ENCODE data around the gene GOLGA3.

The GOLGA3 gene

GRCh38 chr12:132786192-132786591 is 42.5 kb downstream of the GOLGA3 start:
- TF ChIP-seq CTCF (IDR thresholded peaks at IDR 0.05; ENCODE audit: low read length, missing control alignments): no peak
- DNase-seq (ENCODE audit: low read depth): no peak
- H3K4me3 ChIP-seq (replicated peaks; ENCODE audit: low read depth, low read length): no peak overlapping the region

- H3K4me3 ChIP-seq (replicated peaks; ENCODE audit: low read depth, low read length): no peak overlapping the region
- TF ChIP-seq CTCF (IDR thresholded peaks at IDR 0.05; ENCODE audit: low read length, missing control alignments): no peak
These were observed 44.1 kb downstream of the GOLGA3 start for GRCh38 chr12:132784580-132784979.

GRCh38 chr12:132783917-132784531 is 44.6 kb downstream of the GOLGA3 start:
- no peak overlapping the region for H3K4me3 ChIP-seq (replicated peaks; ENCODE audit: low read depth, low read length)
- TF ChIP-seq CTCF (IDR thresholded peaks at IDR 0.05; ENCODE audit: low read length, missing control alignments): no peak
- DNase-seq (ENCODE audit: low read depth): no peak

More at GRCh38 chr12:132784580-132784979, 44.1 kb downstream of the GOLGA3 start:
- no peak for DNase-seq (ENCODE audit: low read depth)

- H3K4me3 ChIP-seq (replicated peaks; ENCODE audit: low read depth, low read length): no peak overlapping the region
- no peak for DNase-seq (ENCODE audit: low read depth)
- TF ChIP-seq CTCF (IDR thresholded peaks at IDR 0.05; ENCODE audit: low read length, missing control alignments): no peak
These were observed 46.7 kb downstream of the GOLGA3 start for GRCh38 chr12:132781938-132782337.

GRCh38 chr12:132779781-132780353 is 48.8 kb downstream of the GOLGA3 start:
- no peak for DNase-seq (ENCODE audit: low read depth)
- no peak for TF ChIP-seq CTCF (IDR thresholded peaks at IDR 0.05; ENCODE audit: low read length, missing control alignments)
- no peak overlapping the region for H3K4me3 ChIP-seq (replicated peaks; ENCODE audit: low read depth, low read length)

- no peak for DNase-seq (ENCODE audit: low read depth)
- no peak for TF ChIP-seq CTCF (IDR thresholded peaks at IDR 0.05; ENCODE audit: low read length, missing control alignments)
- H3K4me3 ChIP-seq (replicated peaks; ENCODE audit: low read depth, low read length): no peak overlapping the region
These were observed 51.1 kb downstream of the GOLGA3 start for GRCh38 chr12:132777614-132778013.

All from fibroblast of pulmonary artery (primary cell).